Suprapubic skin (tissue), 4 donors: ENCODE measurements around the gene CEACAM4. TPM values are rescaled to one million over a fixed set of nuclear protein-coding genes. Genes with fewer than 3 reads are reported as not detected.

Experiments used
- DNase-seq, 2 donors: peaks; one replicate each; pipeline ENCODE4 v3.0.0-alpha.2; 2019; ENCODE audit warnings: low spot score in 2 of 2
- H3K27ac ChIP-seq: fragments of 200-600 bp; sonication (generic); one replicate; pipeline ENCODE4 v1.5.1; 2019
- H3K27me3 ChIP-seq: fragments of 200-600 bp; sonication (generic); one replicate; pipeline ENCODE4 v1.5.1; 2019
- H3K36me3 ChIP-seq: fragments of 200-600 bp; sonication (generic); one replicate; pipeline ENCODE4 v1.5.1; 2019
- H3K4me1 ChIP-seq: fragments of 200-600 bp; sonication (generic); one replicate; pipeline ENCODE4 v1.5.1; 2019
- H3K4me3 ChIP-seq: fragments of 200-600 bp; sonication (generic); one replicate; pipeline ENCODE4 v1.5.1; 2019; ENCODE audit warnings: mild to moderate bottlenecking
- H3K9me3 ChIP-seq: fragments of 200-600 bp; sonication (generic); one replicate; pipeline ENCODE4 v1.5.1; 2019
- EP300 ChIP-seq: sonication (generic); formaldehyde crosslinking; IDR thresholded peaks from one replicate; pipeline ENCODE4 v1.6.1; 2017; ENCODE audit warnings: antibody characterized with exemption
- POLR2A ChIP-seq, 2 donors: fragments of 450-650 bp; IDR thresholded peaks; one replicate each; pipeline ENCODE4 v1.6.1; 2017; ENCODE audit warnings: antibody characterized with exemption in 2 of 2, mild to moderate bottlenecking in 2 of 2, moderate library complexity in 2 of 2
- POLR2AphosphoS5 ChIP-seq, 3 donors: sonication (generic); formaldehyde crosslinking; IDR thresholded peaks; one replicate each; pipeline ENCODE4 v1.6.1; 2017; ENCODE audit warnings: antibody characterized with exemption in 3 of 3
- WGBS: methylation state at CpG from one replicate; pipeline ENCODE4 v1.1.5; 2018; 5-methylcytosine and 5-hydroxymethylcytosine counted together
- total RNA-seq, 4 donors: library from RNA; depleted of rRNA; stranded (reverse); fragments of >200 nt; gene quantifications; one replicate each; pipeline ENCODE4 v1.1.0, GENCODE V29; 2016
- TF ChIP-seq, protein P1 (sequence below), 2 donors: fragments of 200-600 bp in 1 of 2; fragments of 450-650 bp in 1 of 2; sonication (generic) in 1 of 2; IDR thresholded peaks; one replicate each; pipeline ENCODE4 v1.5.1; 2016 to 2019; ENCODE audit warnings: antibody characterized with exemption in 2 of 2, mild to moderate bottlenecking in 1 of 2, moderate library complexity in 1 of 2

The CEACAM4 gene
- total RNA-seq: 1 to 10 TPM in 1 of 4 donors, not detected in 3; 1.9 TPM

GRCh38 chr19:41626877-41627276 is at the start of gene CEACAM4:
Gene CEACAM4, minus strand, starts transcription at chr19:41627074. Its CDS starts 111 bp downstream, at chr19:41626963.
- Histone ChIP-seq H3K27me3 (peaks cover 19% of the 10 kb centered on the region), H3K4me1 (no peaks in the 10 kb centered on the region), H3K4me3 (peak within 1 kb of the TSS; percentile 7), H3K27ac (no peak within 1 kb of the TSS), H3K9me3 (no peaks in the 10 kb centered on the region), H3K36me3 (no peaks in the 10 kb centered on the region)
- DNase-seq: no peak
- 34% methylated on average over 7 of the region's 7 CpGs for WGBS
- peak in 1 of 2 donors; percentile 16 for TF ChIP-seq POLR2A (IDR thresholded peaks at IDR 0.05)
- TF ChIP-seq, protein P1, sequence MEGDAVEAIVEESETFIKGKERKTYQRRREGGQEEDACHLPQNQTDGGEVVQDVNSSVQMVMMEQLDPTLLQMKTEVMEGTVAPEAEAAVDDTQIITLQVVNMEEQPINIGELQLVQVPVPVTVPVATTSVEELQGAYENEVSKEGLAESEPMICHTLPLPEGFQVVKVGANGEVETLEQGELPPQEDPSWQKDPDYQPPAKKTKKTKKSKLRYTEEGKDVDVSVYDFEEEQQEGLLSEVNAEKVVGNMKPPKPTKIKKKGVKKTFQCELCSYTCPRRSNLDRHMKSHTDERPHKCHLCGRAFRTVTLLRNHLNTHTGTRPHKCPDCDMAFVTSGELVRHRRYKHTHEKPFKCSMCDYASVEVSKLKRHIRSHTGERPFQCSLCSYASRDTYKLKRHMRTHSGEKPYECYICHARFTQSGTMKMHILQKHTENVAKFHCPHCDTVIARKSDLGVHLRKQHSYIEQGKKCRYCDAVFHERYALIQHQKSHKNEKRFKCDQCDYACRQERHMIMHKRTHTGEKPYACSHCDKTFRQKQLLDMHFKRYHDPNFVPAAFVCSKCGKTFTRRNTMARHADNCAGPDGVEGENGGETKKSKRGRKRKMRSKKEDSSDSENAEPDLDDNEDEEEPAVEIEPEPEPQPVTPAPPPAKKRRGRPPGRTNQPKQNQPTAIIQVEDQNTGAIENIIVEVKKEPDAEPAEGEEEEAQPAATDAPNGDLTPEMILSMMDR (IDR thresholded peaks at IDR 0.05): no peak

GRCh38 chr19:41671486-41671885 is 44.6 kb upstream of the CEACAM4 start:
- Histone ChIP-seq H3K27ac (no peak overlapping the region), H3K4me3 (no peak overlapping the region), H3K9me3 (no peaks in the 10 kb centered on the region), H3K27me3 (peaks cover 22% of the 10 kb centered on the region), H3K36me3 (no peaks in the 10 kb centered on the region), H3K4me1 (no peaks in the 10 kb centered on the region)
- WGBS: 71% methylated on average over 5 of the region's 5 CpGs
- DNase-seq: no peak
- TF ChIP-seq, protein P1 (IDR thresholded peaks at IDR 0.05): no peak
- TF ChIP-seq EP300 (no peak), POLR2A (IDR thresholded peaks at IDR 0.05) (no peak), POLR2AphosphoS5 (IDR thresholded peaks at IDR 0.05) (no peak)

DNA sequence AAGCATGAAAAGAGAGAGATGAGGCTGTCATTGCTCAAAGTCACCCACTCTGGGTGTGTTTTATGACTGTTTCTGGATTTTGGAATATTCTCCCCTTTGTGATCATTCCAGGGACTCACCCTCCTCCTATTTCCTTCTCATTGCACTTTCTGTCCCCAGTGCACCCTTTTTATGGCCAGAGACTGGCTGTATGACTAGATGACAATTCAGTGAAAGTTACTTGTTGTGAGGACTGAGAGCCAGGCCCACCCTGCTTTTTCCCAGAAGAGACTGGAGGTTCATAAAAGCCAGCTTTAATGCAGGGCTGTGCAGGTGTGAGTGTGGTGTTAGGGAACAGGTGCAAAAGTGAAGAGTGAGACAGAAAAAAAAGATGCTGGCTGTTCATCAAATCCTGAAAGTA is 43.9 kb upstream of the CEACAM4 start:
- TF ChIP-seq, protein P1 (IDR thresholded peaks at IDR 0.05): no peak
- no peak for TF ChIP-seq POLR2A (IDR thresholded peaks at IDR 0.05)
- TF ChIP-seq POLR2AphosphoS5 (IDR thresholded peaks at IDR 0.05): no peak
- TF ChIP-seq EP300: no peak
- Histone ChIP-seq H3K36me3 (no peaks in the 10 kb centered on the region), H3K9me3 (peaks cover 4% of the 10 kb centered on the region), H3K27ac (no peak overlapping the region), H3K27me3 (peaks cover 22% of the 10 kb centered on the region), H3K4me3 (no peak overlapping the region), H3K4me1 (no peaks in the 10 kb centered on the region)
- DNase-seq: no peak

DNA sequence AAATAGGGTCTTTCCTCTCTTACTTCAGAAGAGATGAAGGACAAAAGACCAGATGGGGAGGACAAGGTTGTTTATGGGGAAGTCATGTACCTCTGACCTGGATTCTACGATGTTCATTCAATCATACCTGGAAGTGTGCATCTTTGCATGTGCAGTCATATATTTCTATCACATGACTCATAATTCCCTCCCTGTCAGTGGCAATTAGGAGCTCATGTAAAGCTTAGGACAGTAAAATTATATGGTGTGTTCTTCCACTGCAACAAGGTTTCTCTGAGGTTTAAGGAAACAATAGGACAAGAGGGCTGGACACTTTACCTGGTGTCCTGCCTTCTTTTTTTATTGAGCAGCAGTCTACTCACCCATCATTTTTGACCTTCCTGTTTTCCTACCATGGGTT is 41.4 kb upstream of the CEACAM4 start:
- no peaks in the 10 kb centered on the region for H3K36me3 ChIP-seq
- peaks cover 4% of the 10 kb centered on the region for H3K9me3 ChIP-seq
- whole genome bisulfite sequencing: 72% methylated on average over 1 of the region's 1 CpG
- no peak overlapping the region for H3K4me3 ChIP-seq
- TF ChIP-seq POLR2AphosphoS5 (IDR thresholded peaks at IDR 0.05) (no peak), POLR2A (IDR thresholded peaks at IDR 0.05) (no peak), EP300 (no peak)
- TF ChIP-seq, protein P1 (IDR thresholded peaks at IDR 0.05): no peak
- H3K4me1 ChIP-seq: no peaks in the 10 kb centered on the region
- no peak overlapping the region for H3K27ac ChIP-seq
- H3K27me3 ChIP-seq: peaks cover 12% of the 10 kb centered on the region
- no peak for DNase-seq

- DNase-seq: no peak
Measured at GRCh38 chr19:41666075-41666474, 39.2 kb upstream of the CEACAM4 start.

More at GRCh38 chr19:41666075-41666474, 39.2 kb upstream of the CEACAM4 start:
- H3K4me3 ChIP-seq: no peak overlapping the region
- TF ChIP-seq POLR2A (IDR thresholded peaks at IDR 0.05) (no peak), POLR2AphosphoS5 (IDR thresholded peaks at IDR 0.05) (no peak), EP300 (no peak)
- TF ChIP-seq, protein P1 (IDR thresholded peaks at IDR 0.05): no peak
- peaks cover 7% of the 10 kb centered on the region for H3K27me3 ChIP-seq
- no peaks in the 10 kb centered on the region for H3K36me3 ChIP-seq
- H3K4me1 ChIP-seq: no peaks in the 10 kb centered on the region
- 73% methylated on average over 2 of the region's 2 CpGs for WGBS
- H3K9me3 ChIP-seq: peaks cover 4% of the 10 kb centered on the region
- H3K27ac ChIP-seq: no peak overlapping the region
